GM23338 (cell line): ENCODE results near the gene COLEC12. TPM values are rescaled to one million over a fixed set of nuclear protein-coding genes. Genes with fewer than 3 reads are reported as not detected.

Source experiments
- ATAC-seq: fragments of 200-7000 bp; cut with Tn5 transposase; 3 replicates; pipeline ENCODE4 v1.9.1; 2020
- DNase-seq: peaks from one replicate; pipeline ENCODE4 v3.0.0-alpha.2; 2015; ENCODE audit warnings: low spot score
- H2AFZ ChIP-seq: fragments of 200-600 bp; sonication (generic); 2 replicates; pipeline ENCODE4 v1.8.0; 2016; ENCODE audit warnings: antibody characterized with exemption, mild to moderate bottlenecking, moderate library complexity
- H3F3A ChIP-seq: fragments of 200-600 bp; sonication (generic); replicated peaks from 2 replicates; pipeline ENCODE4 v1.8.0; 2017; ENCODE audit warnings: antibody characterized with exemption, mixed run types, low read depth
- H3K27ac ChIP-seq: fragments of 200-600 bp; sonication (generic); 2 replicates; pipeline ENCODE4 v1.6.1; 2016; ENCODE audit warnings: low read depth
- H3K27me3 ChIP-seq: fragments of 200-600 bp; sonication (generic); 2 replicates; pipeline ENCODE4 v1.8.0; 2016; ENCODE audit warnings: mild to moderate bottlenecking, mixed run types, moderate library complexity; ENCODE audit not compliant: insufficient read depth
- H3K36me3 ChIP-seq: fragments of 200-600 bp; sonication (generic); 2 replicates; pipeline ENCODE4 v1.8.0; 2016; ENCODE audit warnings: mild to moderate bottlenecking; ENCODE audit not compliant: insufficient read depth
- H3K4me1 ChIP-seq: fragments of 200-600 bp; sonication (generic); 2 replicates; pipeline ENCODE4 v1.8.0; 2016; ENCODE audit warnings: mild to moderate bottlenecking, moderate library complexity; ENCODE audit not compliant: insufficient read depth
- H3K4me2 ChIP-seq: fragments of 200-600 bp; sonication (generic); 2 replicates; pipeline ENCODE4 v1.7.1; 2017; ENCODE audit warnings: mixed run types
- H3K4me3 ChIP-seq: fragments of 200-600 bp; sonication (generic); 2 replicates; pipeline ENCODE4 v1.6.1; 2016; ENCODE audit warnings: mixed run types
- H3K79me2 ChIP-seq: fragments of 200-600 bp; sonication (generic); replicated peaks from 2 replicates; pipeline ENCODE4 v1.8.0; 2017; ENCODE audit warnings: mild to moderate bottlenecking; ENCODE audit not compliant: insufficient read depth
- H3K9me2 ChIP-seq: fragments of 200-600 bp; sonication (generic); 2 replicates; pipeline ENCODE4 v1.8.0; 2017; ENCODE audit not compliant: insufficient read depth
- H4K20me1 ChIP-seq: fragments of 200-600 bp; sonication (generic); replicated peaks from 2 replicates; pipeline ENCODE4 v1.8.0; 2017; ENCODE audit warnings: mild to moderate bottlenecking; ENCODE audit not compliant: insufficient read depth
- H3K27ac Mint-ChIP-seq: 2 replicates; pipeline ENCODE4 v1.8.0; 2020; ENCODE audit warnings: inconsistent platforms, mild to moderate bottlenecking, moderate library complexity, mixed read lengths
- H3K27me3 Mint-ChIP-seq: 3 replicates; pipeline ENCODE4 v1.8.0; 2022; ENCODE audit warnings: low read depth, mild to moderate bottlenecking, moderate library complexity, mixed read lengths, inconsistent platforms; ENCODE audit not compliant: insufficient read depth, poor library complexity
- H3K36me3 Mint-ChIP-seq: 3 replicates; pipeline ENCODE4 v1.8.0; 2021; ENCODE audit warnings: low read depth, mild to moderate bottlenecking, inconsistent platforms, moderate library complexity, mixed read lengths
- H3K4me1 Mint-ChIP-seq: 3 replicates; pipeline ENCODE4 v1.8.0; 2020; ENCODE audit warnings: mild to moderate bottlenecking, inconsistent platforms, mixed read lengths
- H3K4me3 Mint-ChIP-seq: 3 replicates; pipeline ENCODE4 v1.8.0; 2021; ENCODE audit warnings: moderate library complexity, mild to moderate bottlenecking, inconsistent platforms, mixed read lengths
- H3K9me3 Mint-ChIP-seq: 3 replicates; pipeline ENCODE4 v1.8.0; 2020; ENCODE audit warnings: moderate library complexity, mild to moderate bottlenecking, inconsistent platforms, mixed read lengths
- CREB1 ChIP-seq: fragments of 250-450 bp; sonication (Bioruptor Pico); IDR thresholded peaks from 2 replicates; pipeline ENCODE4 v1.5.0; 2020; ENCODE audit warnings: low read depth, mild to moderate bottlenecking, moderate library complexity
- EZH2 ChIP-seq: fragments of 200-600 bp; sonication (generic); IDR thresholded peaks from one replicate; pipeline ENCODE4 v1.8.0; 2017; ENCODE audit warnings: antibody characterized with exemption, mild to moderate bottlenecking, low read depth; ENCODE audit not compliant: unreplicated experiment
- NANOG ChIP-seq: IDR thresholded peaks from 2 replicates; pipeline ENCODE4 v1.6.1; 2016; ENCODE audit warnings: antibody characterized with exemption, borderline replicate concordance
- POLR2AphosphoS5 ChIP-seq: IDR thresholded peaks from 2 replicates; pipeline ENCODE4 v1.6.1; 2016; ENCODE audit warnings: antibody characterized with exemption, low read depth
- ZNF331 ChIP-seq: fragments of 250-450 bp; sonication (Bioruptor Pico); IDR thresholded peaks from 2 replicates; pipeline ENCODE4 v1.5.0; 2020; ENCODE audit warnings: low read depth, mild to moderate bottlenecking, moderate library complexity
- polyA plus RNA-seq: library from polyadenylated mRNA; unstranded; fragments of >200 nt; fragmentation: Nextera tagmentation; extraction: Ambion mirVana; gene quantifications from 2 replicates; pipeline ENCODE4 v1.2.1, GENCODE V29; 2016
- total RNA-seq: library from RNA; depleted of rRNA; stranded (reverse); fragments of >200 nt; shearing (Covaris generic); gene quantifications from 2 replicates; pipeline ENCODE4 v1.2.3, GENCODE V29; 2014
- TF ChIP-seq, protein P1 (sequence below): IDR thresholded peaks from one replicate; pipeline ENCODE4 v1.6.1; 2018; ENCODE audit warnings: antibody characterized with exemption; ENCODE audit not compliant: unreplicated experiment
- TF ChIP-seq, protein P2 (sequence below): IDR thresholded peaks from 2 replicates; pipeline ENCODE4 v1.6.1; 2016; ENCODE audit warnings: antibody characterized with exemption
- TF ChIP-seq, protein P3 (sequence below), 2 experiments: fragments of 200-600 bp in 1 of 2; sonication (generic) in 1 of 2; conservative IDR thresholded peaks; 2 replicates each; pipeline versions ENCODE4 v1.5.1 to v1.6.1; 2016 to 2017; ENCODE audit warnings: antibody characterized with exemption in 2 of 2, low read depth in 2 of 2, mild to moderate bottlenecking in 2 of 2, moderate library complexity in 1 of 2
- TF ChIP-seq, protein P4 (sequence below): fragments of 250-450 bp; sonication (Bioruptor Pico); IDR thresholded peaks from 2 replicates; pipeline ENCODE4 v1.5.0; 2020; ENCODE audit warnings: mild to moderate bottlenecking, moderate library complexity

COLEC12 gene
- total and polyA plus RNA-seq, 2 experiments from 2014 or later: 1.1 to 3.2 TPM

DNA sequence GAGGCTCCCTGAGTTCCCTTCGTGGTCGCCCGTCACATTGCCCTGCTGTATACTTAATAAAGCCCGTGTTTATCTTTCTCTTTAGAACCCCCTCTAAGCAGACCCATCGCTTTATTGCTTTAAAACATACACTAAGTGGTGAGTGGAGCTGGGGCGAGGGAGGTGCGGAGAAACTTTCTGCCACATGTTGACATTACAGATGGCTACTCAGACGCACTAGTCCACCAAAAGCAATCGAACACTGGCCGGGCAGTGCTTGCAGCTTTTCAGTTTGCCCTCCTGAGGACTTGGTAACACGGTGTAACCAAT, 859 bp upstream of the COLEC12 start:
- Histone ChIP-seq H3K4me2 (peak overlapping the region; percentile 95), H3K4me3 (peak overlapping the region; percentile 88), H3K79me2 (no peaks in the 10 kb centered on the region), H4K20me1 (no peaks in the 10 kb centered on the region; the same call in 1 of the 2 replicates), H3K27ac (no peak overlapping the region), H3K36me3 (no peaks in the 10 kb centered on the region), H2AFZ (peak overlapping the region; percentile 98), H3K27me3 (peaks cover 58% of the 10 kb centered on the region), H3K4me1 (peaks cover 9% of the 10 kb centered on the region; the same call in 1 of the 2 replicates), H3K9me2 (no peaks in the 10 kb centered on the region), H3F3A (0 out of 2 replicates have a peak, but pooled peaks cover 5% of the 10 kb centered on the region)
- H3K4me3 Mint-ChIP-seq: peak overlapping the region; percentile 81
- peak; percentile 56 for DNase-seq
- peaks cover 53% of the 10 kb centered on the region for H3K27me3 Mint-ChIP-seq
- H3K36me3 Mint-ChIP-seq: no peaks in the 10 kb centered on the region
- peak; percentile 20 for ATAC-seq
- no peaks in the 10 kb centered on the region for H3K9me3 Mint-ChIP-seq
- no peak overlapping the region for H3K27ac Mint-ChIP-seq
- TF ChIP-seq, protein P1, sequence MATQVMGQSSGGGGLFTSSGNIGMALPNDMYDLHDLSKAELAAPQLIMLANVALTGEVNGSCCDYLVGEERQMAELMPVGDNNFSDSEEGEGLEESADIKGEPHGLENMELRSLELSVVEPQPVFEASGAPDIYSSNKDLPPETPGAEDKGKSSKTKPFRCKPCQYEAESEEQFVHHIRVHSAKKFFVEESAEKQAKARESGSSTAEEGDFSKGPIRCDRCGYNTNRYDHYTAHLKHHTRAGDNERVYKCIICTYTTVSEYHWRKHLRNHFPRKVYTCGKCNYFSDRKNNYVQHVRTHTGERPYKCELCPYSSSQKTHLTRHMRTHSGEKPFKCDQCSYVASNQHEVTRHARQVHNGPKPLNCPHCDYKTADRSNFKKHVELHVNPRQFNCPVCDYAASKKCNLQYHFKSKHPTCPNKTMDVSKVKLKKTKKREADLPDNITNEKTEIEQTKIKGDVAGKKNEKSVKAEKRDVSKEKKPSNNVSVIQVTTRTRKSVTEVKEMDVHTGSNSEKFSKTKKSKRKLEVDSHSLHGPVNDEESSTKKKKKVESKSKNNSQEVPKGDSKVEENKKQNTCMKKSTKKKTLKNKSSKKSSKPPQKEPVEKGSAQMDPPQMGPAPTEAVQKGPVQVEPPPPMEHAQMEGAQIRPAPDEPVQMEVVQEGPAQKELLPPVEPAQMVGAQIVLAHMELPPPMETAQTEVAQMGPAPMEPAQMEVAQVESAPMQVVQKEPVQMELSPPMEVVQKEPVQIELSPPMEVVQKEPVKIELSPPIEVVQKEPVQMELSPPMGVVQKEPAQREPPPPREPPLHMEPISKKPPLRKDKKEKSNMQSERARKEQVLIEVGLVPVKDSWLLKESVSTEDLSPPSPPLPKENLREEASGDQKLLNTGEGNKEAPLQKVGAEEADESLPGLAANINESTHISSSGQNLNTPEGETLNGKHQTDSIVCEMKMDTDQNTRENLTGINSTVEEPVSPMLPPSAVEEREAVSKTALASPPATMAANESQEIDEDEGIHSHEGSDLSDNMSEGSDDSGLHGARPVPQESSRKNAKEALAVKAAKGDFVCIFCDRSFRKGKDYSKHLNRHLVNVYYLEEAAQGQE: no peak
- TF ChIP-seq ZNF331 (CRISPR knock-in tag) (no peak), POLR2AphosphoS5 (no peak), CREB1 (CRISPR knock-in tag) (no peak), NANOG (no peak), EZH2 (no peak)
- TF ChIP-seq, protein P2, sequence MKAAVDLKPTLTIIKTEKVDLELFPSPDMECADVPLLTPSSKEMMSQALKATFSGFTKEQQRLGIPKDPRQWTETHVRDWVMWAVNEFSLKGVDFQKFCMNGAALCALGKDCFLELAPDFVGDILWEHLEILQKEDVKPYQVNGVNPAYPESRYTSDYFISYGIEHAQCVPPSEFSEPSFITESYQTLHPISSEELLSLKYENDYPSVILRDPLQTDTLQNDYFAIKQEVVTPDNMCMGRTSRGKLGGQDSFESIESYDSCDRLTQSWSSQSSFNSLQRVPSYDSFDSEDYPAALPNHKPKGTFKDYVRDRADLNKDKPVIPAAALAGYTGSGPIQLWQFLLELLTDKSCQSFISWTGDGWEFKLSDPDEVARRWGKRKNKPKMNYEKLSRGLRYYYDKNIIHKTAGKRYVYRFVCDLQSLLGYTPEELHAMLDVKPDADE: no peak
- TF ChIP-seq, protein P3, sequence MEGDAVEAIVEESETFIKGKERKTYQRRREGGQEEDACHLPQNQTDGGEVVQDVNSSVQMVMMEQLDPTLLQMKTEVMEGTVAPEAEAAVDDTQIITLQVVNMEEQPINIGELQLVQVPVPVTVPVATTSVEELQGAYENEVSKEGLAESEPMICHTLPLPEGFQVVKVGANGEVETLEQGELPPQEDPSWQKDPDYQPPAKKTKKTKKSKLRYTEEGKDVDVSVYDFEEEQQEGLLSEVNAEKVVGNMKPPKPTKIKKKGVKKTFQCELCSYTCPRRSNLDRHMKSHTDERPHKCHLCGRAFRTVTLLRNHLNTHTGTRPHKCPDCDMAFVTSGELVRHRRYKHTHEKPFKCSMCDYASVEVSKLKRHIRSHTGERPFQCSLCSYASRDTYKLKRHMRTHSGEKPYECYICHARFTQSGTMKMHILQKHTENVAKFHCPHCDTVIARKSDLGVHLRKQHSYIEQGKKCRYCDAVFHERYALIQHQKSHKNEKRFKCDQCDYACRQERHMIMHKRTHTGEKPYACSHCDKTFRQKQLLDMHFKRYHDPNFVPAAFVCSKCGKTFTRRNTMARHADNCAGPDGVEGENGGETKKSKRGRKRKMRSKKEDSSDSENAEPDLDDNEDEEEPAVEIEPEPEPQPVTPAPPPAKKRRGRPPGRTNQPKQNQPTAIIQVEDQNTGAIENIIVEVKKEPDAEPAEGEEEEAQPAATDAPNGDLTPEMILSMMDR (conservative IDR thresholded peaks at IDR 0.05; ENCODE audit: low read depth in 2 of 2): no peak
- TF ChIP-seq, protein P4, sequence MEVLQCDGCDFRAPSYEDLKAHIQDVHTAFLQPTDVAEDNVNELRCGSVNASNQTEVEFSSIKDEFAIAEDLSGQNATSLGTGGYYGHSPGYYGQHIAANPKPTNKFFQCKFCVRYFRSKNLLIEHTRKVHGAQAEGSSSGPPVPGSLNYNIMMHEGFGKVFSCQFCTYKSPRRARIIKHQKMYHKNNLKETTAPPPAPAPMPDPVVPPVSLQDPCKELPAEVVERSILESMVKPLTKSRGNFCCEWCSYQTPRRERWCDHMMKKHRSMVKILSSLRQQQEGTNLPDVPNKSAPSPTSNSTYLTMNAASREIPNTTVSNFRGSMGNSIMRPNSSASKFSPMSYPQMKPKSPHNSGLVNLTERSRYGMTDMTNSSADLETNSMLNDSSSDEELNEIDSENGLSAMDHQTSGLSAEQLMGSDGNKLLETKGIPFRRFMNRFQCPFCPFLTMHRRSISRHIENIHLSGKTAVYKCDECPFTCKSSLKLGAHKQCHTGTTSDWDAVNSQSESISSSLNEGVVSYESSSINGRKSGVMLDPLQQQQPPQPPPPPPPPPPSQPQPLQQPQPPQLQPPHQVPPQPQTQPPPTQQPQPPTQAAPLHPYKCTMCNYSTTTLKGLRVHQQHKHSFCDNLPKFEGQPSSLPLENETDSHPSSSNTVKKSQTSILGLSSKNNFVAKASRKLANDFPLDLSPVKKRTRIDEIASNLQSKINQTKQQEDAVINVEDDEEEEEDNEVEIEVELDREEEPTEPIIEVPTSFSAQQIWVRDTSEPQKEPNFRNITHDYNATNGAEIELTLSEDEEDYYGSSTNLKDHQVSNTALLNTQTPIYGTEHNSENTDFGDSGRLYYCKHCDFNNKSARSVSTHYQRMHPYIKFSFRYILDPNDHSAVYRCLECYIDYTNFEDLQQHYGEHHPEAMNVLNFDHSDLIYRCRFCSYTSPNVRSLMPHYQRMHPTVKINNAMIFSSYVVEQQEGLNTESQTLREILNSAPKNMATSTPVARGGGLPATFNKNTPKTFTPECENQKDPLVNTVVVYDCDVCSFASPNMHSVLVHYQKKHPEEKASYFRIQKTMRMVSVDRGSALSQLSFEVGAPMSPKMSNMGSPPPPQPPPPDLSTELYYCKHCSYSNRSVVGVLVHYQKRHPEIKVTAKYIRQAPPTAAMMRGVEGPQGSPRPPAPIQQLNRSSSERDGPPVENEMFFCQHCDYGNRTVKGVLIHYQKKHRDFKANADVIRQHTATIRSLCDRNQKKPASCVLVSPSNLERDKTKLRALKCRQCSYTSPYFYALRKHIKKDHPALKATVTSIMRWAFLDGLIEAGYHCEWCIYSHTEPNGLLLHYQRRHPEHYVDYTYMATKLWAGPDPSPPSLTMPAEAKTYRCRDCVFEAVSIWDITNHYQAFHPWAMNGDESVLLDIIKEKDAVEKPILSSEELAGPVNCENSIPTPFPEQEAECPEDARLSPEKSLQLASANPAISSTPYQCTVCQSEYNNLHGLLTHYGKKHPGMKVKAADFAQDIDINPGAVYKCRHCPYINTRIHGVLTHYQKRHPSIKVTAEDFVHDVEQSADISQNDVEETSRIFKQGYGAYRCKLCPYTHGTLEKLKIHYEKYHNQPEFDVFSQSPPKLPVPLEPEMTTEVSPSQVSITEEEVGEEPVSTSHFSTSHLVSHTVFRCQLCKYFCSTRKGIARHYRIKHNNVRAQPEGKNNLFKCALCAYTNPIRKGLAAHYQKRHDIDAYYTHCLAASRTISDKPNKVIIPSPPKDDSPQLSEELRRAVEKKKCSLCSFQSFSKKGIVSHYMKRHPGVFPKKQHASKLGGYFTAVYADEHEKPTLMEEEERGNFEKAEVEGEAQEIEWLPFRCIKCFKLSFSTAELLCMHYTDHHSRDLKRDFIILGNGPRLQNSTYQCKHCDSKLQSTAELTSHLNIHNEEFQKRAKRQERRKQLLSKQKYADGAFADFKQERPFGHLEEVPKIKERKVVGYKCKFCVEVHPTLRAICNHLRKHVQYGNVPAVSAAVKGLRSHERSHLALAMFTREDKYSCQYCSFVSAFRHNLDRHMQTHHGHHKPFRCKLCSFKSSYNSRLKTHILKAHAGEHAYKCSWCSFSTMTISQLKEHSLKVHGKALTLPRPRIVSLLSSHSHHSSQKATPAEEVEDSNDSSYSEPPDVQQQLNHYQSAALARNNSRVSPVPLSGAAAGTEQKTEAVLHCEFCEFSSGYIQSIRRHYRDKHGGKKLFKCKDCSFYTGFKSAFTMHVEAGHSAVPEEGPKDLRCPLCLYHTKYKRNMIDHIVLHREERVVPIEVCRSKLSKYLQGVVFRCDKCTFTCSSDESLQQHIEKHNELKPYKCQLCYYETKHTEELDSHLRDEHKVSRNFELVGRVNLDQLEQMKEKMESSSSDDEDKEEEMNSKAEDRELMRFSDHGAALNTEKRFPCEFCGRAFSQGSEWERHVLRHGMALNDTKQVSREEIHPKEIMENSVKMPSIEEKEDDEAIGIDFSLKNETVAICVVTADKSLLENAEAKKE (CRISPR knock-in tag): no peak
- H3K4me1 Mint-ChIP-seq: peaks cover 15% of the 10 kb centered on the region
